Measurements from ENCODE around the gene TULP3.
A peak's percentile ranks its signal among the peaks of the same experiment; 100 is the strongest.
"Not testable (repeated sequence)": the region's sequence is repeated elsewhere in the genome, so short reads cannot be mapped to it uniquely, and the experiment has no call there.

The TULP3 gene

DNA sequence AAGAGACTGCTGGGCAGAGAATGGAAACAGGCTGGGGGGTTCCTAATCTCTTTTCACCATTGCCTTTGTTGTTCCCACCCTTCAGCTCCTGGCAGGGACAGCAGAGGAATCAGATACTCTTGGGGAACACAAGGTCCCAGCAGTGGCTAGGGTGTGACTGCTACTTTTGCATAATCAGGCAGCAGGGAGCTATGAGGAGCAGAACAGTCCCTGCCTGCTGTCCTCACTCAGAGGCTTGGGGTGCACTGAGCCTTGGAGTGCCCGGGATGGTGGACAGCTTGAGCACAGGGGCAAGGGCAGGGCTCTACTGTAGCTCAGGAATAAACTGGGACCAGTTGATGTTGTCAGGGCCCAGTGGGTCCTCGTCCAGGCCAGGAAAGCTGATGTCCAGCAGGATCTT is 32.4 kb upstream of the TULP3 start:
- H3K36me3 ChIP-seq (ENCODE audit: insufficient read depth, low read length), result peaks cover 48% of the 10 kb centered on the region
- no peak overlapping the region for H3K4me3 ChIP-seq (ENCODE audit: low read length)
- peaks cover 9% of the 10 kb centered on the region for H3K4me1 ChIP-seq (ENCODE audit: insufficient read depth, low read length)
- no peak overlapping the region for H2AFZ ChIP-seq (ENCODE audit: low read depth, low read length)
- no peaks in the 10 kb centered on the region for H3K27me3 ChIP-seq (ENCODE audit: insufficient read depth, low read length)
- H3K9me3 ChIP-seq (ENCODE audit: low read length), result no peaks in the 10 kb centered on the region

DNA sequence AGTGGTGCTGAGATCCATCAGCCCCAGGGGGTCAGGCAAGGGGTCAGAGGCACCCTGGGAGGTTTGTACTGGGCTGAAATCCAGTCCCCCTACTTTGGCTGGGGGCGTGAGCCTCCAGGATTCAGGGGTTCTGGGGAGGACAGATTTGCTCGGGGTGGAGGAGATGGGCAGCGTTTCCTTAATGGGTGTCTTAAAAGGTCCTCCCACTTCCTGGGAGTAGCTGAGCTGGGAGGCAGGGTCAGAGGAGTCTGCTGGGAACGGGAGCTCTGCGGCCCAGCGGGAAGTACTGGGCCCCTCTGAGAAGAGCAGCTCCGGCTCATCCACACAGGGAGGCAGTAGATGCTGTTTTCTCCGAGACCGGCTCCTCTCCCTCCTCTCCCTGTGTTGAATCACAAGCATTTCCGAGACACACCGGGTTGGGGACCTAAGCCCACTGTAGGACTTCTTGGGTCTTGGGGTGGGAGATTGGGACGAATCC is 31.7 kb upstream of the TULP3 start:
- Histone ChIP-seq H2AFZ (ENCODE audit: low read depth, low read length) (no peak overlapping the region), H3K4me1 (ENCODE audit: insufficient read depth, low read length) (peaks cover 9% of the 10 kb centered on the region), H3K27me3 (ENCODE audit: insufficient read depth, low read length) (no peaks in the 10 kb centered on the region), H3K36me3 (ENCODE audit: insufficient read depth, low read length) (peaks cover 54% of the 10 kb centered on the region), H3K4me3 (ENCODE audit: low read length) (no peak overlapping the region), H3K9me3 (ENCODE audit: low read length) (no peaks in the 10 kb centered on the region)

DNA sequence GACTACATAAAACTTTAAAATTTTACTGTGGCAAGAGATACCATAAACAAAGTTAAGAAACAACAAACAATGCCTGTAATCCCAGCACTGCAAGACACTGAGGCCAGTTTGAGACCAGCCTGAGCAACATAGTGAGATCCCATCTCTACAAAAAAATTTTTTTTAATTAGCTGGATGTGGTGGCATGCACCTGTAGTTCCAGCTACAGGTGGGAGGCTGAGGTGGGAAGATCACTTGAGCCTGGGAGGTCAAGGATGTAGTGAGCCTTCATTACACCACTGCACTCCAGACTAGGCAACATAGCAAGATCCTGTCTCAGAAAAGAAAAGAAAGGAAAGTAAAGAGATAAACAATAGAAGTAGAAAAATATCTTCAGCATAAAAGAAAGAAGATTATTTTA is 30.5 kb upstream of the TULP3 start:
- Histone ChIP-seq H3K4me3 (ENCODE audit: low read length) (no peak overlapping the region), H3K36me3 (ENCODE audit: insufficient read depth, low read length) (peaks cover 66% of the 10 kb centered on the region), H3K27me3 (ENCODE audit: insufficient read depth, low read length) (no peaks in the 10 kb centered on the region), H3K4me1 (ENCODE audit: insufficient read depth, low read length) (peaks cover 9% of the 10 kb centered on the region), H3K9me3 (ENCODE audit: low read length) (no peaks in the 10 kb centered on the region), H2AFZ (ENCODE audit: low read depth, low read length) (no peak overlapping the region)

DNA sequence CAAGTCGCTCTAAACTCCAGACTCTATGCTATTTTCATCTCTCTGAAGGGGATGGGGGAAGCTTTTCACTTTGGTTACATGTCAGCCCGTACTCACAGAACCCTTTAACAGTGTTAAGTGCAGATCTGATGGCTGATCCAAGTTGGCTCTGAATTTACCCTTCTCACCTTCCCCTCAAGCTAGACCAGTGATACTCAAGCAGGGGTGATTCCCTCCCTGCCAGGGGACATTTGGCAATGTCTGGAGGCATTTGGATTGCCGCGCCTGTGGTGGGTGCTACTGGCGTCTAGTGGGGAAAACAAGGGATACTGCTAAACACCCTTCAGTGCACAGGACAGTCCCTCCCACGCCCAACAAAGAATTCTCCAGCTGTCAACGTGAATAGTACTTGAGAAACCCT is 27.8 kb upstream of the TULP3 start:
- Histone ChIP-seq H2AFZ (ENCODE audit: low read depth, low read length) (no peak overlapping the region), H3K4me1 (ENCODE audit: insufficient read depth, low read length) (no peaks in the 10 kb centered on the region), H3K27me3 (ENCODE audit: insufficient read depth, low read length) (no peaks in the 10 kb centered on the region), H3K4me3 (ENCODE audit: low read length) (no peak overlapping the region), H3K9me3 (ENCODE audit: low read length) (no peaks in the 10 kb centered on the region), H3K36me3 (ENCODE audit: insufficient read depth, low read length) (peaks cover 78% of the 10 kb centered on the region)

DNA sequence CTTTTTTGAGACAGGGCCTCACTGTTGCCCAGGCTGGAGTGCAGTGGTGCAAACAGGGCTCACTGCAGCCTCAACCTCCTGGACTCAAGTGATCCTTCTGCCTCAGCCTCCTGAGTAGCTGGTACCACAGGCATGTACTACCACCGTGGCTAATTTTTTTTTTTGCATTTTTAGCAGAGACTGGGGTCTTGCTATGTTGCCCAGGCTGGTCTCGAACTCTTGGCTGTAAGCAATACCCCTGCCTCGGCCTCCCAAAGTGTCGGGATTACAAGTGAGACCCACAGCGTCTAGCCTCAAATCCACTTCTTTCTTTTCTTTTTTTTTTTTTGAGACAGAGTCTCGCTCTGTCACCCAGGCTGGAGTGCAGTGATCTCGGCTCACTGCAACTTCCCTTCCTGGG is 27.3 kb upstream of the TULP3 start:
- H3K4me1 ChIP-seq (ENCODE audit: insufficient read depth, low read length); H3K27me3 ChIP-seq (ENCODE audit: insufficient read depth, low read length); H3K4me3 ChIP-seq (ENCODE audit: low read length); H2AFZ ChIP-seq (ENCODE audit: low read depth, low read length); H3K9me3 ChIP-seq (ENCODE audit: low read length): not testable (repeated sequence)
- H3K36me3 ChIP-seq (ENCODE audit: insufficient read depth, low read length), result peaks cover 79% of the 10 kb centered on the region

DNA sequence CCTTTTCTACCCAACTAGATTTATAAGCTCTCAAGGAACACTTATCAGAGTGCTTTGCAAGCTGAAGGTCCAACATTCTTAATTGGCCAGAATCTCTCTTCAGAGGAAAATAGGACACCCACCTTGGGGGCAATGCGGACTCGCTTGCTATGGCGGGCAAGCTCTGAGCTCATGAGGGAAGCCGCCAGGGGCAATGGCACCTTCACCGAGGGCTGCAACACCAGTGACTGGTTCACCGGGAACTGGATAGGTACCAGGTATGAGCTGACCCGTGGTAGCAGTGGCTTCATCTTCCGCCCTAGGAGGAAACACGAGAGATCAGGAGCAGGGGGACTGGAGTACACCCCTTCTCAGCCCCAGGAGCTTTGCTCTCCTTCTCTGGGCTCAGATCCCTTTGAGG is 26.5 kb upstream of the TULP3 start:
- H3K27me3 ChIP-seq (ENCODE audit: insufficient read depth, low read length), result no peaks in the 10 kb centered on the region
- H3K4me3 ChIP-seq (ENCODE audit: low read length), result no peak overlapping the region
- no peaks in the 10 kb centered on the region for H3K4me1 ChIP-seq (ENCODE audit: insufficient read depth, low read length)
- peaks cover 78% of the 10 kb centered on the region for H3K36me3 ChIP-seq (ENCODE audit: insufficient read depth, low read length)
- H2AFZ ChIP-seq (ENCODE audit: low read depth, low read length), result no peak overlapping the region
- no peaks in the 10 kb centered on the region for H3K9me3 ChIP-seq (ENCODE audit: low read length)

DNA sequence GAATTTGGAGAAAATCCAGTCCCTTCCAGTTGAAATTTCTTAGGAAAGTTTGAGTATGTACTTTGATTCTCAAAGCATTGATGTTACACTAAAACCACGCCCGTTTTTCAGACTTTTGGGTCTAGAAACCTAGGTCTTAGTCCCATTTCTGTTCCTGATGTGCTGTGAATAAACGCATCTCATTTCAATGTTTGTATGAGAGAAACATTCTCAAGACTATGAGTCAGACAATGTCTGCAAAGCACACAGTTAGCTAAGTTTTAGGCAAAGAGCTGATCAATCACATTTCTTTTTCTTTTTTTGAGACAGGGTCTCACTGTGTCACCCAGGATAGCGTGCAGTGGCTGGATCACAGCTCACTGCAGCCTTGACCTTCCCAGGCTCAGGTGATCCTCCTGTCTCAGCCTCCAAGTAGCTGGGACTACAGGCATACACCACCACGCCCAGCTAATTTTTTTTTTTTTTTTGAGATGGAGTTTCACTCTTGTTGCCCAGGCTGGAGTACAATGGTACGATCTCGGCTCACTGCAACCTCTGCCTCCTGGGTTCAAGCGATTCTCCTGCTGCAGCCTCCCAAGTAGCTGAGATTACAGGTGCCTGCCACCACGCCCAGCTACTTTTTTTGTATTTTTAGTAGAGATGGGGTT is 21.6 kb upstream of the TULP3 start:
- peaks cover 74% of the 10 kb centered on the region for H3K36me3 ChIP-seq (ENCODE audit: insufficient read depth, low read length)
- not testable (repeated sequence) for H3K9me3 ChIP-seq (ENCODE audit: low read length); H3K4me3 ChIP-seq (ENCODE audit: low read length)

DNA sequence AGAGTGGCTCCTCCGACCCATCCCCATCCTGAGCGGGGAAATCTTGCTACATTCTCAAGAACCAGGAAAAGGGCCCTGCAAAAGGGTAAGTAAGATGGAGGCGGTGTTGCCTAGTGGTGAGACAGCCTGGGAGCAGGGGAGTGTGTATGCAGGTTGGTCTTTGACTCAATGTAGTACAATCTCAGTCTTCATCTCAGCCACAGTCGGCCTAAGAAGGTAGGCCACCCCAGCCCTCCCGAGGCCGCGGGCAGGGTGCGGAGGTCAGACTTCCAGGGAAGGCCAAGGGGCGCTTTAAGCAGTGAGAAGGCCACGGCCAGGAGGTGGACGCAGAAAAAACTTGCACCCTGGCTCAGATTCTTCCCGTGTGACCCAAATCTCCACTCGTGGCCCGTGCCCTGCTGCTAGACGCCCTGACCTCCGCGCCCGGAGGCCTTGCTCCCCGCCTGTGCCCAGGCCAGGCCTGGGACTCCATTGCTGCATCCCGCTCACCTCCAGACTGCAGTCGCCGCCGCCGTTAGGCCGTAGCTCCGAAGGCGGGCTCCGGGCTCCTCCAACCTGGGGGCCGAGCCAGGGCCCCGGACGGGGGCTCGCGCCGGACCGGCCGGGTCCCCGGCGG is 14.2 kb upstream of the TULP3 start:
- peak overlapping the region; percentile 97 for H3K4me3 ChIP-seq (ENCODE audit: low read length)
- H3K27me3 ChIP-seq (ENCODE audit: insufficient read depth, low read length), result no peaks in the 10 kb centered on the region
- peaks cover 16% of the 10 kb centered on the region for H3K4me1 ChIP-seq (ENCODE audit: insufficient read depth, low read length)
- H3K9me3 ChIP-seq (ENCODE audit: low read length), result no peaks in the 10 kb centered on the region
- H2AFZ ChIP-seq (ENCODE audit: low read depth, low read length), result peak overlapping the region; percentile 44
- peaks cover 40% of the 10 kb centered on the region for H3K36me3 ChIP-seq (ENCODE audit: insufficient read depth, low read length)

More for the DNA sequence above, 21.6 kb upstream of the TULP3 start:
- H3K4me1 ChIP-seq (ENCODE audit: insufficient read depth, low read length); H2AFZ ChIP-seq (ENCODE audit: low read depth, low read length); H3K27me3 ChIP-seq (ENCODE audit: insufficient read depth, low read length): not testable (repeated sequence)

DNA sequence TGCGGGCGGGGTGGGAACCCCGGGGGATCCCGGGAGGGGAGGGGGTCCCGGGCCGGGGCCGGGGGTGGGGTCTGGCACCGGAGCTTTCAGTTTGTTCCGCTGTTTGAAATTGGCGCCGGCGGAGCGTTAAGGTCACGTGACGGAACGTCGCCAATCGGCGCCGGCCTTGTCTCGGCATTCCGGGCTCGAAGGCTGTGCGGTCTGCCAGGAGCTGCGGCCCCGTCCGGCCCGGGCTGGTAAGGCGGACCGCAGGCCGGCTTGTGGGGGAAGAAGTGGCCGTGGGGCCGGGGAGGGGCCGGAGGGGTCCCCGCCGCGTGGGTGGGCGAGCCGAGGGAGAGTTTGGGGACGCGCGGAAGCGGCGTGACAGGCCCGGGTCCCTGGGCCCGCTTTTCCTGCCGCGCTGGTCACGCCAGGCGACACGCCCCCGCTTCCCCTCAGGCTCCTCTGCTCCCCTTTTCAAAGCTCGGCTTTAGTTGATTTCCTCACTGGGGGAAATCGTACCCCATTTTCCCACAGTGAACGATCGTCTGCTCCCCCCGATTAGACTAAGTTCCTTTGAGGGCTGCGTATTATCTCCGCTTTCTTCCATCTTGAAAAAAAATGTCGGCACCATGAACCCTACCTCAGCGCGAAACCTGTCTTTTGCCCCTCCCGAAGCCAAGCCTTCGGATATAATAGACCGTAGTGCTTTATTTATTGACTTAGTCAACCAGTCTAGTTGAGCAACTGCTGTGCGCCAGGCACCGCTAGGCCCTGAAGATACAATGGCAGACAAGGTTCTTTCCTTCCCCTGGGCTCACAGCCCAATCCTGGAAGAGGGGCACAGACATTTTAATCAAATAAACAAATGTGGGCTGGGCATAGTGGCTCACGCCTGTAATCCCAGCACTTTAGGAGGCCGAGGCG is 13.4 kb upstream of the TULP3 start, which contains the start of the genes FOXM1 and RHNO1:
TSS of gene FOXM1 (minus strand) at position 128 of the 906 bp plus-strand sequence. CDS start 2,696 bp downstream, outside the sequence.
TSS of gene RHNO1 (plus strand) at position 177 of the 906 bp plus-strand sequence. CDS start 8,144 bp downstream, outside the sequence.
- Histone ChIP-seq H3K4me3 (ENCODE audit: low read length) (peak within 1 kb of the TSS; percentile 97), H2AFZ (ENCODE audit: low read depth, low read length) (peak within 1 kb of the TSS; percentile 67), H3K36me3 (ENCODE audit: insufficient read depth, low read length) (peaks cover 34% of the 10 kb centered on the region), H3K27me3 (ENCODE audit: insufficient read depth, low read length) (no peaks in the 10 kb centered on the region), H3K9me3 (ENCODE audit: low read length) (no peaks in the 10 kb centered on the region), H3K4me1 (ENCODE audit: insufficient read depth, low read length) (peaks cover 16% of the 10 kb centered on the region)

DNA sequence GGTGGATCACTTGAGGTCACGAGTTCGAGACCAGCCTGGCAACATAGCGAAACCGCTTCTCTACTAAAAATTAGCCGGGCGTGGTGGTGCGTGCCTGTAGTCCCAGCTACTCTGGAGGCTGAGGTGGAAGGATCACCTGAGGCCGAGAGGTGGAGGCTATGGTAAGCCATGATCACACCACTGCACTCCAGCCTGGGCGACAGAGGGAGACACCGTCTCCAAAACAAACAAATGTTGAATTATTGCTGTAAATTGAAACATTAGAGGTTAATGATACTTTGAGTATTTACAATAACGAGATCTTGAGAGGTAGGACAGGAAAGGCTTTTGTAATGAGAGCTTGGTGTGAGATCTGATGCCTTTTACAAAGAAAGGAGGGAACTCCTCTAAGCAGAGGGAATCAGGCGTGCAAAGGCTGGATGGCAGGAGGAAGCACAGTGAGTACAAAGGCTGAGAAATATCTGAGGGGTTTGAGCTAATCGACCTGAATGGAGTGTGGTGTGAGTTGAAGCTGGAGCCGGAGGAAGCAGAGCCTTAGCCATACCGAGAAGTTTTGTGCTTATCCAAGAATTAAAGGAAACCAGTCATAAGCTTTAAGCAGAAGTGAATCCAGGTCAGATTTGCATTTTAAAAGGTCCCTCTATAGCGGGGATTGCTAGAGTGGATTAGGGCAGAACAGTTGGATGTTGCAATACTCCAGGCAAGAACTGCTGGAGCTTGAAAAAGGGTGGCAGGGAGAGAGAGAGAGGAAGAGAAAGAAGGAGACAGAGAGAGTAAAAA is 12.5 kb upstream of the TULP3 start:
- Histone ChIP-seq H2AFZ (ENCODE audit: low read depth, low read length) (no peak overlapping the region), H3K4me3 (ENCODE audit: low read length) (peak overlapping the region; percentile 97), H3K36me3 (ENCODE audit: insufficient read depth, low read length) (peaks cover 32% of the 10 kb centered on the region), H3K27me3 (ENCODE audit: insufficient read depth, low read length) (no peaks in the 10 kb centered on the region), H3K4me1 (ENCODE audit: insufficient read depth, low read length) (peaks cover 16% of the 10 kb centered on the region), H3K9me3 (ENCODE audit: low read length) (no peaks in the 10 kb centered on the region)

DNA sequence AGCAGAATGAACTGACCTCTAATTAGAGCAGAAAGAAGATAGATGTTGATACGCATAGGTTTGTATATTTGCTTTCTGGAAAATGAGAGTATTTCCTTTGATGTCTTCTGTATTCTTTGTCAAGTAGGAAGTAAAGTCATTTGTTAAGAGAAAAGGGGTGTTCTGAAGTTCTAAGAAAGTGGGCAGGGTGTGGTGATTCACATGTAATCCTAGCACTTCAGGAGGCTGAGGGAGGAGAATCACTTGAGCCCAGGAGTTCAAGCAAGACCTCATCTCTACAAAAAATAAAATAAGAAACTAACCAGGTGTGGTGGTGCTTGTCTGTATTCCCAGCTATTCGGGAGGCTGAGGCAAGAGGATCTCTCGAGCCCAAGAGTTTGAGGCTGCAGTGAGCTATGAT is 10.8 kb upstream of the TULP3 start:
- H3K4me1 ChIP-seq (ENCODE audit: insufficient read depth, low read length), result peaks cover 16% of the 10 kb centered on the region

DNA sequence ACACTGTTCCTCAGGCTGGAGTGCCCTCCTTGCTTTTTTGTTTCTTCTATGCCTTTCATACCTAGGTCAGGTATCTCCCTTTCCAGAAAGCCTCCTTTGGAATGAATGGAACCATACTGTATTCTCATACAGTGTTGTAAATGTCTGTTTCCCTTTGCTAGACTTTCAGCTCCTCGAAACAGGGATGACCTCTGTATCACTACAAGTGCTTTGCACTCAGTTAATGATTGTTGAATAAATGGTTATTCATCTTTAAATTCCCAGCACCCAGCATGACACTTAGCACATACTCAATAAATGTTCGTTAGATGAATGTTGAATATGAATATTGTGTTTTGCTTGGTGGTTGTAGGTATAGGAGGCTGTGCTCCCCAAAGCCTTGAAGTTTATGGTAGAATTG is 5.9 kb upstream of the TULP3 start:
- peaks cover 50% of the 10 kb centered on the region for H3K36me3 ChIP-seq (ENCODE audit: insufficient read depth, low read length)

More for the DNA sequence above, 10.8 kb upstream of the TULP3 start:
- Histone ChIP-seq H3K27me3 (ENCODE audit: insufficient read depth, low read length) (no peaks in the 10 kb centered on the region), H3K4me3 (ENCODE audit: low read length) (no peak overlapping the region), H2AFZ (ENCODE audit: low read depth, low read length) (no peak overlapping the region), H3K9me3 (ENCODE audit: low read length) (no peaks in the 10 kb centered on the region), H3K36me3 (ENCODE audit: insufficient read depth, low read length) (peaks cover 28% of the 10 kb centered on the region)

More for the DNA sequence above, 5.9 kb upstream of the TULP3 start:
- no peak overlapping the region for H2AFZ ChIP-seq (ENCODE audit: low read depth, low read length)
- H3K27me3 ChIP-seq (ENCODE audit: insufficient read depth, low read length), result no peaks in the 10 kb centered on the region
- H3K4me1 ChIP-seq (ENCODE audit: insufficient read depth, low read length), result no peaks in the 10 kb centered on the region
- no peaks in the 10 kb centered on the region for H3K9me3 ChIP-seq (ENCODE audit: low read length)
- H3K4me3 ChIP-seq (ENCODE audit: low read length), result no peak overlapping the region

All from neuron (in vitro differentiated cells).